GM12878 (cell line): ENCODE data around the gene ASGR2. TPM values are rescaled to one million over a fixed set of nuclear protein-coding genes. Genes with fewer than 3 reads are reported as not detected.

ENCODE experiments used
- ATAC-seq: fragments of 200-7000 bp; cut with Tn5 transposase; 3 replicates; pipeline ENCODE4 v1.9.1; 2020; ENCODE audit warnings: mild to moderate bottlenecking, moderate library complexity
- BruUV-seq: library from RNA; stranded (reverse); fragments of 400-500 nt; replicated peaks from 2 replicates; lab custom pipeline; 2021; lab: Mats Ljungman, UMichigan
- CTCF ChIA-PET: fragments of 300-600 bp; sonication (Branson Sonifier 250); formaldehyde crosslinking; extraction: SDS; loops from one replicate; lab custom pipeline; 2021; ENCODE audit warnings: inconsistent platforms; lab: Yijun Ruan, JAX
- POLR2A ChIA-PET: fragments of 350-600 bp; formaldehyde crosslinking; extraction: SDS; loops from one replicate; lab custom pipeline; 2021; ENCODE audit warnings: inconsistent platforms; lab: Charles Lee
- RAD21 ChIA-PET: fragments of 300-600 bp; sonication (Branson Sonifier 250); formaldehyde crosslinking; loops from one replicate; lab custom pipeline; 2023; ENCODE audit warnings: antibody characterized with exemption; ENCODE audit not compliant: unreplicated experiment; lab: Charles Lee
- SMC1A ChIA-PET: fragments of 300-600 bp; sonication (Branson Sonifier 250); formaldehyde crosslinking; loops from one replicate; lab custom pipeline; 2023; ENCODE audit not compliant: unreplicated experiment, uncharacterized antibody; lab: Charles Lee
- DNase-seq: peaks from one replicate; pipeline ENCODE4 v3.0.0-alpha.2; 2011; ENCODE audit warnings: low read depth, low spot score
- FAIRE-seq: peaks from 3 replicates; lab custom pipeline; 2011; peaks lifted over from hg19 to GRCh38; lab: Jason Lieb, UNC
- H2AFZ ChIP-seq: 2 replicates; pipeline ENCODE4 v1.6.0; 2011; ENCODE audit warnings: low read depth, low read length, control low read depth; ENCODE audit not compliant: control insufficient read depth
- H3K27ac ChIP-seq: 2 replicates; pipeline ENCODE4 v1.5.1; 2011; ENCODE audit warnings: control low read depth; ENCODE audit not compliant: control insufficient read depth, insufficient read depth
- H3K27me3 ChIP-seq, 2 experiments: replicated peaks in 1 of 2; 2 replicates each; pipeline versions ENCODE4 v1.6.0 to v1.6.1; 2011; ENCODE audit warnings: low read length in 1 of 2; ENCODE audit not compliant: control insufficient read depth in 2 of 2, insufficient read depth in 2 of 2
- H3K36me3 ChIP-seq, 2 experiments: 2 replicates each; pipeline ENCODE4 v1.5.1; 2011; ENCODE audit warnings: low read length in 1 of 2; ENCODE audit not compliant: control insufficient read depth in 2 of 2, insufficient read depth in 2 of 2
- H3K4me1 ChIP-seq: 2 replicates; pipeline ENCODE4 v1.6.1; 2011; ENCODE audit warnings: mild to moderate bottlenecking, low read length, moderate library complexity, mixed read lengths; ENCODE audit not compliant: control insufficient read depth, insufficient read depth
- H3K4me2 ChIP-seq: 2 replicates; pipeline ENCODE4 v1.6.0; 2011; ENCODE audit warnings: control low read depth; ENCODE audit not compliant: control insufficient read depth, insufficient read depth
- H3K4me3 ChIP-seq: fragments of 200-600 bp; sonication (generic); 2 replicates; pipeline ENCODE4 v1.5.1; 2016
- H3K79me2 ChIP-seq: 2 replicates; pipeline ENCODE4 v1.6.0; 2011; ENCODE audit warnings: low read length; ENCODE audit not compliant: control insufficient read depth, insufficient read depth
- H3K9ac ChIP-seq: 2 replicates; pipeline ENCODE4 v1.8.0; 2011; ENCODE audit warnings: low read length, control low read depth, mixed read lengths; ENCODE audit not compliant: control insufficient read depth, insufficient read depth
- H3K9me3 ChIP-seq: replicated peaks from 3 replicates; pipeline ENCODE4 v1.5.1; 2011; ENCODE audit warnings: mild to moderate bottlenecking, low read length; ENCODE audit not compliant: control insufficient read depth, insufficient read depth
- H4K20me1 ChIP-seq: 2 replicates; pipeline ENCODE4 v1.6.0; 2011; ENCODE audit not compliant: control insufficient read depth, insufficient read depth
- MEF2A ChIP-seq: IDR thresholded peaks from 2 replicates; pipeline ENCODE4 v1.6.1; 2011; ENCODE audit warnings: low read depth, mild to moderate bottlenecking, low read length, moderate library complexity; ENCODE audit not compliant: insufficient read depth
- RAD21 ChIP-seq: IDR thresholded peaks from 2 replicates; pipeline ENCODE4 v1.6.1; 2011; ENCODE audit warnings: mild to moderate bottlenecking, low read depth, low read length, moderate library complexity; ENCODE audit not compliant: insufficient read depth
- WGBS: methylation state at CpG from one replicate; pipeline ENCODE4 v1.1.6; 2016; ENCODE audit warnings: low lambda C conversion rate; ENCODE audit not compliant: insufficient replicate concordance, insufficient coverage; ENCODE audit errors: missing lambda C conversion rate; 5-methylcytosine and 5-hydroxymethylcytosine counted together
- in situ Hi-C: fragments of 300-500 bp; cut with MboI; formaldehyde crosslinking; loops from 9 replicates; pipeline ENCODE4 v1.14.3; 2018; ENCODE audit warnings: mixed read lengths
- intact Hi-C: fragments of 100-400 bp; cut with micrococcal nuclease; formaldehyde crosslinking; loops from one replicate; pipeline ENCODE4 v1.14.2; 2022; ENCODE audit not compliant: unreplicated experiment
- polyA plus RNA-seq, 11 experiments: library from polyadenylated mRNA; depleted of rRNA in 4 of 11; unstranded in 6 of 11; stranded (reverse) in 5 of 11; fragments of >200 nt; fragmentation: Nextera tagmentation in 4 of 11; fragmentation: Illumina TruSeq in 1 of 11; extraction: Ambion mirVana in 4 of 11; extraction: Trizol in 1 of 11; gene quantifications; 1 replicate in 1 of 11; 2 replicates in 10 of 11; pipeline versions ENCODE4 v1.2.1 to v1.2.3, GENCODE V29; 2011 to 2016; ENCODE audit warnings: inconsistent platforms in 2 of 11, missing spikeins in 2 of 11, low read depth in 1 of 11
- total RNA-seq, 4 experiments: library from RNA; depleted of rRNA in 3 of 4; stranded (reverse); fragments of >200 nt in 3 of 4; fragmentation: Illumina TruSeq in 1 of 4; extraction: Trizol in 1 of 4; gene quantifications; 2 replicates each; pipeline versions ENCODE4 v1.2.1 to v1.2.3, GENCODE V29; 2013 to 2021

ASGR2 gene
- total and polyA plus RNA-seq, 10 of the 15 experiments (the other 5 are each of a cell fraction or from before 2014, with no cell fraction given), result not detected

- FAIRE-seq, result no peak
Measured at GRCh38 chr17:7064261-7064660, 50.4 kb downstream of the ASGR2 start.

GRCh38 chr17:7063518-7064094 is 51.0 kb downstream of the ASGR2 start:
- H3K4me3 ChIP-seq, result no peak overlapping the region
- no peak overlapping the region for H3K4me2 ChIP-seq
- ChIA-PET CTCF (interaction anchor here (0.6 to 2.5 kb wide), 3 partner anchors 11 to 99 kb away, joined by 3 to 9 read pairs (median 4); no protein-coding TSS in a partner anchor), SMC1A (interaction anchor here (0.8 to 1.3 kb wide), 3 partner anchors 18 to 73 kb away, joined by 3 to 4 read pairs (median 3); no protein-coding TSS in a partner anchor), POLR2A (interaction anchor here (0.5 kb wide), 1 partner anchor 125 kb away, joined by 4 read pairs; no protein-coding TSS in a partner anchor), RAD21 (no interaction called here)
- no peak overlapping the region for H3K9ac ChIP-seq
- H3K27me3 ChIP-seq, result no peaks in the 10 kb centered on the region
- ATAC-seq (no peak), FAIRE-seq (no peak), DNase-seq (no peak)
- no peaks in the 10 kb centered on the region for H3K79me2 ChIP-seq
- no peaks in the 10 kb centered on the region for H4K20me1 ChIP-seq
- no peaks in the 10 kb centered on the region for H3K4me1 ChIP-seq
- in situ Hi-C loops (no loop called here), intact Hi-C loops (no loop called here)
- H3K9me3 ChIP-seq, result no peaks in the 10 kb centered on the region; the same call in 2 of the 3 replicates
- no TSS peak for BruUV-seq
- no peak overlapping the region for H3K27ac ChIP-seq
- TF ChIP-seq RAD21, result no peak
- no peak overlapping the region for H2AFZ ChIP-seq
- WGBS, result 18% methylated on average over 6 of the region's 6 CpGs
- no peaks in the 10 kb centered on the region for H3K36me3 ChIP-seq

More at GRCh38 chr17:7064261-7064660, 50.4 kb downstream of the ASGR2 start:
- RAD21 ChIA-PET, result no interaction called here
- Histone ChIP-seq H3K4me1 (no peaks in the 10 kb centered on the region), H3K4me2 (no peak overlapping the region), H3K79me2 (no peaks in the 10 kb centered on the region), H3K27ac (no peak overlapping the region), H3K9ac (no peak overlapping the region), H3K36me3 (no peaks in the 10 kb centered on the region), H3K27me3 (no peaks in the 10 kb centered on the region), H2AFZ (no peak overlapping the region), H3K9me3 (no peaks in the 10 kb centered on the region; the same call in 2 of the 3 replicates), H4K20me1 (no peaks in the 10 kb centered on the region), H3K4me3 (no peak overlapping the region)
- no peak for TF ChIP-seq MEF2A
- ATAC-seq (no peak), DNase-seq (no peak)
- no TSS peak for BruUV-seq
- POLR2A ChIA-PET, result interaction anchor here (1.0 kb wide), 1 partner anchor 60 kb away, joined by 3 read pairs; no protein-coding TSS in a partner anchor
- CTCF ChIA-PET, result interaction anchor here (0.6 to 1.9 kb wide), 2 partner anchors 69 to 98 kb away, joined by 3 to 4 read pairs; no protein-coding TSS in a partner anchor
- in situ Hi-C loops (no loop called here), intact Hi-C loops (no loop called here)
- SMC1A ChIA-PET, result interaction anchor here (0.8 kb wide), 1 partner anchor 47 kb away, joined by 3 read pairs; no protein-coding TSS in a partner anchor
- 46% methylated on average over 4 of the region's 4 CpGs for WGBS
